DOHH2 (cell line): Measurements from ENCODE around the gene FAN1.

Experiments used
- H3F3A ChIP-seq: fragments of 200-600 bp; sonication (generic), shearing (Covaris generic); 2 replicates; pipeline ENCODE4 v1.6.0; 2016; ENCODE audit warnings: antibody characterized with exemption, mild to moderate bottlenecking; ENCODE audit not compliant: control insufficient read depth, insufficient read depth
- H3K27ac ChIP-seq: fragments of 200-600 bp; sonication (generic); 2 replicates; pipeline ENCODE4 v1.5.1; 2014; ENCODE audit warnings: low read depth, mild to moderate bottlenecking, low read length, moderate library complexity
- H3K27me3 ChIP-seq: fragments of 200-600 bp; sonication (generic); 2 replicates; pipeline ENCODE4 v1.6.1; 2014; ENCODE audit warnings: mild to moderate bottlenecking, low read length, mixed read lengths; ENCODE audit not compliant: control insufficient read depth
- H3K36me3 ChIP-seq: fragments of 200-600 bp; sonication (generic); 2 replicates; pipeline ENCODE4 v1.6.1; 2014; ENCODE audit warnings: mild to moderate bottlenecking, low read length, moderate library complexity, mixed read lengths; ENCODE audit not compliant: control insufficient read depth
- H3K4me1 ChIP-seq: fragments of 200-600 bp; sonication (generic); 2 replicates; pipeline ENCODE4 v1.6.1; 2014; ENCODE audit warnings: mild to moderate bottlenecking, low read length, mixed read lengths; ENCODE audit not compliant: control insufficient read depth
- H3K4me2 ChIP-seq: fragments of 200-600 bp; sonication (generic); 2 replicates; pipeline ENCODE4 v1.6.0; 2014; ENCODE audit warnings: mild to moderate bottlenecking, low read length, moderate library complexity
- H3K4me3 ChIP-seq: fragments of 200-600 bp; sonication (generic); 2 replicates; pipeline ENCODE4 v1.5.1; 2014; ENCODE audit warnings: mild to moderate bottlenecking, low read length, mixed read lengths
- H3K79me2 ChIP-seq: fragments of 200-600 bp; sonication (generic); 2 replicates; pipeline ENCODE4 v1.6.1; 2014; ENCODE audit warnings: mild to moderate bottlenecking, low read length, mixed read lengths; ENCODE audit not compliant: control insufficient read depth
- H3K9me2 ChIP-seq: fragments of 200-600 bp; sonication (generic); replicated peaks from 2 replicates; pipeline ENCODE4 v1.6.1; 2014; ENCODE audit warnings: mild to moderate bottlenecking, low read length, mixed read lengths; ENCODE audit not compliant: control insufficient read depth
- H3K9me3 ChIP-seq: fragments of 200-600 bp; sonication (generic); 2 replicates; pipeline ENCODE4 v1.6.1; 2014; ENCODE audit warnings: antibody characterized with exemption, low read length, mixed read lengths; ENCODE audit not compliant: control insufficient read depth, insufficient read depth
- H4K20me1 ChIP-seq: fragments of 200-600 bp; sonication (generic); 2 replicates; pipeline ENCODE4 v1.6.0; 2014; ENCODE audit warnings: low read depth, mild to moderate bottlenecking, antibody characterized with exemption, low read length, moderate library complexity; ENCODE audit not compliant: control insufficient read depth, insufficient read depth
- EZH2phosphoT487 ChIP-seq: fragments of 200-600 bp; sonication (generic); IDR thresholded peaks from 2 replicates; pipeline ENCODE4 v1.6.1; 2017; ENCODE audit warnings: borderline replicate concordance, mild to moderate bottlenecking, antibody characterized with exemption, low read length, moderate library complexity, mixed read lengths
- TF ChIP-seq, protein P1 (sequence below): fragments of 200-600 bp; sonication (generic); IDR thresholded peaks from one replicate; pipeline ENCODE4 v1.5.1; 2014; ENCODE audit warnings: antibody characterized with exemption, mild to moderate bottlenecking, low read depth, low read length; ENCODE audit not compliant: poor library complexity, severe bottlenecking

The FAN1 gene

DNA sequence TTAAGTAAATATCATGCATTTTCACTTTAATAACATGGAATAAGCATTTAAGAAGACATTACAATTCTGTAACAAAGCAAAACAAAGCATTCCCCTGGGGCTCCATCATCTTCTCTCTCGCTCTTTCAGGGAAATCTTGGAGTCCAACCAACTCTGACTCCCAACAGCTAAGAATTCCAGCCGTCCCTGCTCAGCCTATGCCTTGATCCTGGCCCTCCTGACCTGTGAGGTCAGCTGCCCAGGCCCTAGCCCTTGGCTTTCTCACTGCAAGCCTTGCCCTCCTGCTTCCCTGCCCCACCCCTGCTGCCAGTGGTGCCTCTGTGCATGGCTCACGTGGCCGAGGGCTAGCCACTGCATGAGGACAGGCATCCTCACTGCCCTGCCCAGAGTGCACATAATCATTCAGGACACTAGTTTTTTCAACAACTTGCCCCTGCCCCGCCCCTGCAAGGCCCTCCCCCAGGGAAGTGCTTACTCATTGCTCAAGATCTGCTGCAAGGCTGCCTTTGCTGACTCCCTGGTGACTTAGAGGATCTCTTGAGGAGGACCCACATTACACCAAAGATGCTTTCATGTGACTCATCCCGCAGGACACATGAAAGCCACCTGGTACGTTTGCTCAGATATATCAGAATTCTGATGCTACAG lies 50.1 kb downstream of the FAN1 start:
- no peak overlapping the region for H3K4me2 ChIP-seq
- H3K79me2 ChIP-seq = no peaks in the 10 kb centered on the region
- H3K27ac ChIP-seq = no peak overlapping the region

DNA sequence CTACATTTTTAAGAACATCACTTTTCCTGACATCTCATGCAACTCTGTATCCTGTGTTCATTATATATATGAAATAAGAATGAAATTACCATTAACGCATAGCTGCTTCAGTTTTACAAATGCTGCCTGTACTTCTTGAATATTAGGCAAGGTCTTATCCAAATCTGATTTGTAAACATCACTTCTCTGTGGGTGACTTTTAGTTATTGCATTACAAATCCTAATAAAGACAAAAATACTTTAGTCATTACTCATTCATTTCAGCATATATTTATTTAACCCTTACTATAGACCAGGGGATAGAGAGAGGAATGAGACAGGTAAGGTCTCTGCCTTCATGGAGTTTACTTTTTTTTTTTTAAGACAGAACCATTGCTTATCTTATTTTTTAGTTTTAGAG lies 51.0 kb downstream of the FAN1 start:
- no peak overlapping the region for H3K4me2 ChIP-seq
- TF ChIP-seq, protein P1, sequence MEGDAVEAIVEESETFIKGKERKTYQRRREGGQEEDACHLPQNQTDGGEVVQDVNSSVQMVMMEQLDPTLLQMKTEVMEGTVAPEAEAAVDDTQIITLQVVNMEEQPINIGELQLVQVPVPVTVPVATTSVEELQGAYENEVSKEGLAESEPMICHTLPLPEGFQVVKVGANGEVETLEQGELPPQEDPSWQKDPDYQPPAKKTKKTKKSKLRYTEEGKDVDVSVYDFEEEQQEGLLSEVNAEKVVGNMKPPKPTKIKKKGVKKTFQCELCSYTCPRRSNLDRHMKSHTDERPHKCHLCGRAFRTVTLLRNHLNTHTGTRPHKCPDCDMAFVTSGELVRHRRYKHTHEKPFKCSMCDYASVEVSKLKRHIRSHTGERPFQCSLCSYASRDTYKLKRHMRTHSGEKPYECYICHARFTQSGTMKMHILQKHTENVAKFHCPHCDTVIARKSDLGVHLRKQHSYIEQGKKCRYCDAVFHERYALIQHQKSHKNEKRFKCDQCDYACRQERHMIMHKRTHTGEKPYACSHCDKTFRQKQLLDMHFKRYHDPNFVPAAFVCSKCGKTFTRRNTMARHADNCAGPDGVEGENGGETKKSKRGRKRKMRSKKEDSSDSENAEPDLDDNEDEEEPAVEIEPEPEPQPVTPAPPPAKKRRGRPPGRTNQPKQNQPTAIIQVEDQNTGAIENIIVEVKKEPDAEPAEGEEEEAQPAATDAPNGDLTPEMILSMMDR = no peak
- TF ChIP-seq EZH2phosphoT487 = no peak
- no peak overlapping the region for H3K27ac ChIP-seq
- H3K79me2 ChIP-seq = no peaks in the 10 kb centered on the region
- H3F3A ChIP-seq = no peaks in the 10 kb centered on the region
- no peak overlapping the region for H3K4me3 ChIP-seq
- H3K4me1 ChIP-seq = no peaks in the 10 kb centered on the region
- no peaks in the 10 kb centered on the region for H4K20me1 ChIP-seq
- H3K9me2 ChIP-seq = no peaks in the 10 kb centered on the region
- no peaks in the 10 kb centered on the region for H3K9me3 ChIP-seq
- peaks cover 70% of the 10 kb centered on the region for H3K36me3 ChIP-seq
- H3K27me3 ChIP-seq = no peaks in the 10 kb centered on the region

More for the DNA sequence above, 50.1 kb downstream of the FAN1 start:
- H3K4me1 ChIP-seq = no peaks in the 10 kb centered on the region
- H3K4me3 ChIP-seq = no peak overlapping the region
- no peaks in the 10 kb centered on the region for H3F3A ChIP-seq
- no peaks in the 10 kb centered on the region for H3K9me3 ChIP-seq
- no peaks in the 10 kb centered on the region for H3K27me3 ChIP-seq
- no peak for TF ChIP-seq EZH2phosphoT487
- TF ChIP-seq, protein P1 = no peak
- H4K20me1 ChIP-seq = no peaks in the 10 kb centered on the region
- no peaks in the 10 kb centered on the region for H3K9me2 ChIP-seq
- peaks cover 71% of the 10 kb centered on the region for H3K36me3 ChIP-seq

- no peak overlapping the region for H3K27ac ChIP-seq
Observed at GRCh38 chr15:30956216-30957124, 52.8 kb downstream of the FAN1 start.

More at GRCh38 chr15:30956216-30957124, 52.8 kb downstream of the FAN1 start:
- H3K79me2 ChIP-seq = no peaks in the 10 kb centered on the region
- H4K20me1 ChIP-seq = no peaks in the 10 kb centered on the region
- TF ChIP-seq, protein P1 = no peak
- TF ChIP-seq EZH2phosphoT487 = no peak
- H3F3A ChIP-seq = no peaks in the 10 kb centered on the region
- H3K4me1 ChIP-seq = no peaks in the 10 kb centered on the region
- H3K36me3 ChIP-seq = peaks cover 60% of the 10 kb centered on the region
- no peak overlapping the region for H3K4me2 ChIP-seq
- no peaks in the 10 kb centered on the region for H3K9me3 ChIP-seq
- H3K4me3 ChIP-seq = no peak overlapping the region
- no peaks in the 10 kb centered on the region for H3K9me2 ChIP-seq
- H3K27me3 ChIP-seq = no peaks in the 10 kb centered on the region
